HUDEP-2 (cell line): ENCODE results near the gene RIMOC1.

Experiments used
- DNase-seq, 76 experiments: peaks; one replicate each; lab custom pipeline; 2025; ENCODE audit not compliant: unreplicated experiment in 76 of 76; lab: John Stamatoyannopoulos, UW

The RIMOC1 gene, protein sequence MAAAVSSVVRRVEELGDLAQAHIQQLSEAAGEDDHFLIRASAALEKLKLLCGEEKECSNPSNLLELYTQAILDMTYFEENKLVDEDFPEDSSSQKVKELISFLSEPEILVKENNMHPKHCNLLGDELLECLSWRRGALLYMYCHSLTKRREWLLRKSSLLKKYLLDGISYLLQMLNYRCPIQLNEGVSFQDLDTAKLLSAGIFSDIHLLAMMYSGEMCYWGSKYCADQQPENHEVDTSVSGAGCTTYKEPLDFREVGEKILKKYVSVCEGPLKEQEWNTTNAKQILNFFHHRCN

DNA sequence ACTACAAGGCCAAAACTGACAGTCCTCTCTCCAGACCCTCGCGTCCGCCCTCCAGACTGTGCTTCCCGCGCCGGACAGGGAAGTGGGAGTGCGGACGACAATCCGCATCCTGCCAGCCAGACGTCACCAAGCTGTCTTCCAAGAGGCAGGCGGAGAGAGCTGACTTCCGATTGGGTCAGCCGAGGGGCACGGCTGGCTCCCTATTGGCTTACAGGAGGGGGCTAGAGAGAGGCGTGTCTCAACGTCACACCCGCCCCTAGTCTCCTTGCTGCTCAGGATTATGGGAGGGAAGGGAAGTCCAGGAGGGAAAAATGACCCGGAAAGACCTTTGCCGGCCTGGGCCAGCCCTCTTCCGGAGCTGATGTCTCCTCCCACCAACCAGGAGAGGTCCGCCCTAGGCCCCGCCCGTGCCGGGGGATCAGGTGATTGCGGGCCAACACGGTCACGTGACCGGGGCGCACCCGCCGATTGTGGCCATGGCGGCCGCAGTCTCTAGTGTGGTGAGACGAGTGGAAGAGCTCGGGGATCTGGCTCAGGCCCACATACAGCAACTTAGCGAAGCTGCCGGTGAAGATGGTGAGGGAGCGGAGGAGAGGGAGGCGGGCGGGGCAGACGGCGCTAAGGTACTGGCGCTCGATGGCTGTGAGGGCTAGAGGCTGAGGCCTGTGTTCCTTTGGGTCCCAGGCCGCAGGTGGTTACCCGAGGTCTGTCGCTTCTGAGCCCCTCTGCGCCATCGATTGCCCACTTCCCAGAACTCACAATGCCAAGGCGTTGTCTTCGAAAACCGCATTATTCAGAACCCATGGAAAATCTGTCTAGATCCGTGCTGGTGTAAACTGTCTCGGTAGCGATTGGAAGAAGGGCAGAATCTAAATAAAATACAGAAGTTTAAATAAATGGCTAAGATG lies at the start of gene RIMOC1:
Gene RIMOC1, plus strand, starts transcription at position 453 of the 908 bp plus-strand sequence. Its CDS starts 24 bp downstream, at position 477.
- peak; percentile 19 to 99 (median 97) for DNase-seq

DNA sequence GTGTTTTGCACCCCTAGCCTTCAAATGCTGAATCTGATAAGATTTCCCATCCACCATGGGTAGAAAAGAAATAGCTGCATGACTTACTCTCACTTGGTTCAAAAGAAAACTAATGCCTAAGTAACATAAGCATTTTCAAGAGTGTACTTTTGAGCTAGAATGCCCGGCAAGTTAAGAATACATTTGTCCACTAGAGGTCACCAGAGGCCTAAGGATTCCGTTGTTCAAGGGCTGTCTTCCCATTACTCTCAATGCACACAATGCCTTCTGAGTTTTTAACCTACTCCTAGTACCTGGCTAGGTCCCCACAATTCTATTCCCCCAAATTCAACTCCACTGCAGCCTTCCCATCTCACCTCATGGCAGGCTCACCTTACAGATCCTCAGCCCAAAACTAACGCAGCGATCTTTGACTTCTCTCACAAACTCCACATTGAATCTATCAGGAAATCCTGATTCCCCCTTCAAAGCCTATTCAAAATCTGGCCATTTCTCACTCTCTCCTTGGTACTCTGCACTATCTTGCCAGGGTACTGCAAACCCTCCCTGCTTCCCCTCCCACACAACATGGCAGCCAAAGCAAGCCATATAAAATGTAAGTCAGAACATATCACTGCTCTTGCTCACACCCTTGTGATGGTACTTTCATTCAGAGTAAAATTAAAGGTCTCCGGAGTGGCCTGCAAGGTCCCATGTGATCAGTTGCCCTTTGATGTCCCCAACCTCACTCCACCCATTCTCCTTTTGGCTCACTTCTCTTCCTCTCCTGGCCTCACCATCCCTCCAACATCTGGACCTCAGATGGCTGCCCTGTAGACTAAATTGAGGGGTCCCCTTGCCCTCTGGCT lies 47.3 kb upstream of the RIMOC1 start:
- peak in 55 of 76 experiments; percentile 3 to 81 (median 39) for DNase-seq

DNA sequence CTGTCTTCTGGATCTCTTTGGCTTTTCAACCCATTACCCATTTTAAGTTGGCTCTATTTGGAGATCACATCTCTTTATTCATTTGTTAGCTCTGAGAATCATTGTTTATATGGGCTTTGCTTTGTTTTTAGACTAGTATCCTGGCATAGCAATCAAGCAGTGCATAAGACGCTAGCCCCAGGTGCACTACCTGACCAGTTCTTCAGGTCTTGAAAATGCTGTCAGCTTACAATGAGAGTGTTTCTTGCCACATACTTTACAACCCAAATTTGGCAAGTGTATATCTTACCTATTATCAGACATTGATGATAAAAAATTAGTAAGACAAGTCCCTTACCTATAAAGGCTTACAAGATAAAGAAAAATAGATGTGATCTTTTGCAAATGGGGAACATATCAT lies 46.2 kb upstream of the RIMOC1 start:
- DNase-seq: no peak

DNA sequence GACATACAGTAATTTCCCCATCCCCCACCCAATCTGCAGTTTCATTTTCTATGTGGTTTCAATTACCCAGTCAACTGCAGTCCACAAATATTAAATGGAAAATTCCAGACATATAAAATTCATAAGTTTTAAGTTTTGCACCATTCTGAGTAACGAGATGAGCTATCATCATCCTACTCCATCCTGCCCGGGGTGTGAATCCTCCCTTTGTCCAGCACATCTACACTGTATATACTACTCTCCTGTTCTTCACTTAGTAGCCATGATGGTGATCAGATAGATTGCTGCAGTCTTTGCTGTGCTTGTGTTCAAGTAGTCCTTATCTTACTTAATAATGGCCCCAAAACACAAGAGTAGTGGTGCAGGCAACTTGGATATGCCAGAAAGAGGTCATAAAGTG lies 45.3 kb upstream of the RIMOC1 start:
- no peak for DNase-seq

DNA sequence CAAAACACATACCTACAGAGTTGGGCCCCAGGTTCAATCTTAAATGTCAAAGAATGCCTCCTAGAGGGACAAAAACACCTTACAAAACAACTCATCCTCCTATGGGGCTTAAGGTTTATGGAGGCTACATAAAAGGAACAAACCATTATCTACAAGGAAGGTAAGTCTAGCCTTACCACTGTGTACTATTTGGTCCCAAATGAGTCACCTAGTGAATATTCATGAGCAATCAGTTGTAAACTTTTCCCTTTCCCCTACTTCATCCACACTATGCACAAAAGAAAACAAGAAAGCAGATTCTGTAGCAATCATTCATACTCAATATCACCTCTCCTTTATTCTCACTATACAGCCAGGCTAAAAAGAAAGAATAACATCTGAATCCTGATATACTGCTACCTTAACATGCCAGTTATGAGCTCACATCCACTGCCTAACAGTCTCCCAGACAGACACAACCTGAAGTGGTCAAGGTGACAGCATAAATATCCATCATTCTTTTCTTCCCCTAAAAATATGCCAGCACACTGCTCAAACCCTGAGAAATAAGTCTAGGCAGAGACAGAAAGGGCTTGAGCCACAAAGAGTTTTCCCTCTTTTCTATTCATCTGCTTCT lies 40.2 kb upstream of the RIMOC1 start:
- DNase-seq: no peak

DNA sequence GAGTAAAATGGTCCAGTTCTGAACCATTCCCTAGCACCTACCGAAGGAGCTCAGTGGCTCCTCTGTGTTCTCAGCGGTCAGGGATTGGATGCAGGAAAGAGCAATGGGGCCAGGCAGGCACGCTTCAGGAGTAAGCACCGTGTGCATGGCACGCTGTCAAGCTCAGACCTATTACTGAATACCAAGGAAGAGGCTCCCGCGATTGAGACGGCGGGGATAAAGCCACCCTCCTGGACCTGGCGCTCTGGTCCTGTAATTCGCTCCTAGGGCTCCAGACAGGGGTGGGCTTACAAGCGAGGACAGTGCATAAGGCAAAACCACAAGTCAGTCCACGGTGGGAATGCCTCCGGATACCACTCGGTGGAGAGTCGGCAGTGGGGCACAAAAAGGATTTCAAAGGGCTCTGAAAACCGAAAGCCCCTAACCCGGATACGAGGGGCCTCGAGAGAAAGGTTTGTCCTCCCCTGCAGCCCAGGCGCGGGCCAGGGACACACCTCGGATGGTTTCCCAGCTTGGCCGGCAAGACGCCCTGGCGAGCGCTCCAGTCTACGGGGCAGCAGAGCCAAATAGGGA lies 34.9 kb upstream of the RIMOC1 start:
- DNase-seq: peak in 2 of 76 experiments; percentile 1 to 3

DNA sequence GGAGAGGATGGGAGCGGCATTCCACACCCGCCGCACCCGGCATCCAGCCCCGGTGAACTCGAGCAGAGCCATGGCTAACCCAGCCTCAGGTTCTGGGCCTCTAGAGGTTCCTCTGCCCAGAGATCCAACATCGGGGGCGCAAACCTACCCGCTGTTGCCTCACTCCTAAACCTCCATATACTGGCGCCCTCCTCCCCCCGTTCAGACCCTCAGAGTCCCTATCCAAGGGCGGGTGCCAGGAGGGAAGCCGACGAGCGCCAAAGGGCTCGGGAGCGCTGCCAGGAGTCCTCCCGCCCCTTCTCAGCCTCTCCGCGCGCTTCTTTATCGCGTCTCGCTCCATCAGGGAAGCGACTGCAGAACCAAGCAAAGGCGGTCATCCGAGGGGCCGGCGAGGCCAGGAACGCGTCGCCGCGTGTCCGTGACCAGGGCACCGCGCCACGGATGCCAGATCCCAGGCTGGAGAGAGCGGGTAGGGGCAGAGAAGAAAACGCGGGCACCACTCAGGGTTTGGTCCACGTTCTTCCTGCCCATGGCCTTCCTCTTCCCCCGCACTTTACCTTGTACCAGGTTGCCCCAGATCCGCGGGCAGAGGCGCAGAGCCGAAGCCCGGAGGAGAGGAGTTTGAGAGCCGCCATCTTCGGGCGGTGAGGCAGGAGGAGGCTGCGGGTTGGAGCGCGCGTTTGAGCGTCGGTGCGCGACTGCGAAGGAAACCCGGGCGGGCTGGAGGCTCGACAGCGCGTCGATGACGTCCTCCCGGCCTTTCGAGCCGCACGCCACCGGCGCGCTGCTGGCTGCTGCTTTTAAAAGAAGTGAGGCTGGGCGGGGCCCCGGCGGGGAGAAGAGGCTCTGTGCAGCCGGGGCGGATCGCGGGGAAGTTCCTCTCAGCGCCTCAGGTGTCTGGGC lies 34.2 kb upstream of the RIMOC1 start, which contains the start of gene OXCT1:
Gene OXCT1, minus strand, starts transcription at position 702 of the 903 bp plus-strand sequence. Its CDS starts 67 bp downstream, at position 635.
- DNase-seq: peak in 74 of 76 experiments; percentile 10 to 86 (median 70)

DNA sequence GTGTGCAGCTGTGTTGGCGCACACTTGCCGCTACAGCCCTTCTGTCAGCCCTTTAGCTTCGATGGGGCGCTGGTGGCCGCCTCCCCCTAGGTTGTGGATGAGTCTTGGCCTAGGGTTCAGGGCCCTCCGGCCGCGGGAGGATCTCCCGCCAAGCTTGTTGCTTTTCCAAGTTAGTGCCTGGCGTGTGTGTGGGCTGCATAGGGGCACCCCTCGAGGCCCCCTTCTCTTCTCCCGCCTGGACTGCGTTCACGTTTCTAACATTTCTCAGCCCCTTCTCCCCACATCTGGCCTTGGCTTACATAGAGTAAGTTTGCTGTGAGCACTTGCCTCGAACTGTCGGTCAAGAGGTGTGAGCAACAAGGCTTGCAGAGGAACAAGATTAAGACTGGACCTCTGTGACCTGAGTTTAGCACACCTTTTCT lies 33.5 kb upstream of the RIMOC1 start:
- peak in 1 of 76 experiments; percentile 21 for DNase-seq

DNA sequence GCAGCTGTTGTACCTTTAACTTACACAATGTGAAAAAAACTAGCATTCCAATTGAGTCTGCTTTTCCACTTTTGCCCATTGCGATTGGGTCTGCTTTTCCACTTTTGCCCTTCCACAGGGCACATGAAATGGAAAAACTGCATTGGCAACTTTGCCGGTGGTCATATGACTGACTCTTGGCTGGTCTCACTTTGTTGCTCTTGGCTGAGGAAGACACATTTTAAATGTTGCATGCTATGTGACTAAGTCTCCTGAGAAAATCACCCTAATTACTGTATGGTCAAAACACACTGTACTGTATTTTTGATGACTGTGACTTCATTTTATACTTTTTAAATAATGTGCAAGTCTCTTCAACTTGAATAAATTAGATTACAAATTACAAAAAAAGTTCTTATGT lies 32.3 kb upstream of the RIMOC1 start:
- DNase-seq: peak in 1 of 76 experiments; percentile 3

DNA sequence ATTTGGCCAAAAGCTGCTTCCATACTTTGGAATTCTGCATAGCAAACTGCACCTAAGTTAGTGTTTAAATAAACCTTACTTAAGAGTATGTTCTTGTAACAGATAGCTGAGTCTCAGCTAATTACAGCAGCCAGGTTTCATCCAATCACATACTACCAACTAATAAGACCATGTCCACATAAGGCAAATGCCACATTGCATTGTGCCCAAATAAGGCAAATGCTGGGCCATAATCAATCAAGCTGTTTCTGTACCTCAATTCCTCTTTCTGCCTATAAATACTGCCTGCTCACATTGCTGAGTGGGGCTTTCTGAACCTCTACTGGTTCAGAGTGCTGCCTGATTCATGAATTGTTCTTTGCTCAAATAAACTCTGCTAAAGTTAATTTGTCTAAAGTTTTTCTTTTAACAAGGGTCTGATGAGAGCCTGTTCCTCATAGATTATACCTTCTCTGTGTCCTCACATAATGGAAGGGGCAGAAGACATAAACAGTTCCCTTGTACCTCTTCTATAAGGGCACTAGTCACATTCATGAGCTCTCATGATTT lies 29.6 kb upstream of the RIMOC1 start:
- DNase-seq: no peak

DNA sequence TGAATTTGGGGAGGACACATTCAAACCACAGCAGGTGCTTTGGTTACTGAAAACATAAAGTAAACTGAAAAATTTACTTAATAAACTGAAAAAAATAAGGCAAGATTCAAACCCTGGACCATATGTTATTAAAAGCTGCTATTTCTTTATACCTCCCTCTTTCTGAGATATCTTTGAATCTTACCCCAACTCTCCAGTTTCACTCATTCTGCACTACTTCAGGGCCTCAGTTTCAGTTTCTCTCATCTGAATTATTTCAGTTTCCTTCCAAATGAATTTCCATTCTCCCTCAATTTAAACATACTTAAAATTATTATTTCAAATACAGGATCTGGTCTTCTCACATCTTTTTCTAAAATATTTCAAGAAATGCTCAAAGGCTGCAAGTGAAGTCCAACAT lies 29.0 kb upstream of the RIMOC1 start:
- DNase-seq: no peak

DNA sequence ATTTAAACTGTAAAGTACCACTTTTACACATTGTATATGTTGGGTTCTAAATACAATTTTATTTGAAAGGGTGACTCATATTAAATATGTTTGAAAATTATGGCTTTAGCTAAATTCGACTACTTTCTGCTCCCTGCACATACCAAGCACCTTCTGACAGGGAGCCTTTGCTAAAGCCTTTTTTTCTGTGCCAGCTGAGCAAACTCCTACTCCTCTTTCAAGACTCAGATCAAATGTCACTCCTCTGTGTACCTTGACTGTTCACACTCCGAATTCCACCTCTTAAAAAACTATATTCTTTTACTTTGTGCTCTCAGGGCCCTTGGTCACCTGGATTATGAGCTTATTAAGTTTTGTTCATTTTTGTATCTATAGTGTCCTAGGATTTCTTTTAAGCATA lies 27.5 kb upstream of the RIMOC1 start:
- DNase-seq: no peak

DNA sequence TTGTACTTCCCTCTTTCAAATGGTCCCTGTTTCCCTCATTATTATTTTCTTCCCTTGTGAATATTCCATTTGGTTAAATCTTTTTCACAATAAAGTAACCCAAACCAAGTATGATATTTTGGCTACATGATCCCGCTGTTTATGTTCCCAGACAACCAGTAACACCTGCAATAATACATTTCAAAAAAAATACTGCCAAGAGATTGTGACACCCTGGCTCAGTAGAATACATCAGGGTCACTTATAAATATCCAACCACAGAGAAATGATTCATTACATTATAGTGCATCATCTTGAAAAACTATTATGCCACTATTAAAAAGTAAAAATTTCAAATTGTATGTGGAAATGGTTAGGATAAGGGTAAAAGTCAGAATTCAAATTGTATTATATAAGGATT lies 26.7 kb upstream of the RIMOC1 start:
- no peak for DNase-seq

DNA sequence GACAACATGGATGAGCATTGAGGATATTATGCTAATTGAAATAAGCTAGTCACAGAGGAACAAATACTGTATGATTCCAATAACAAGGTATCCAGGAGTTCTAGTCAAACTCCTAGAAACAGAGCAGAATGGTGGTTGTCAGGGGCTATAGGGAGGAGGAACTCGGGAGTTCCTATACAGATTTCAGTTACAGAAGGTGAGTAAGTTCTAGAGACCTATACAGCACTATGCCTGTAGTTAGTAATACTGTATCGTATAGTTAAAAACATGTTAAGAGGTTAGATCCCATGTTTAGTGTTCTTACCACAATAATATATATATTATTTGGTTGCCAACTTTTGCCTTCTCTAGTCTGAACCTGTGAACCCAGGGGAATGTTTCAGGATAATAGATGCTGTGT lies 26.0 kb upstream of the RIMOC1 start:
- DNase-seq: no peak

DNA sequence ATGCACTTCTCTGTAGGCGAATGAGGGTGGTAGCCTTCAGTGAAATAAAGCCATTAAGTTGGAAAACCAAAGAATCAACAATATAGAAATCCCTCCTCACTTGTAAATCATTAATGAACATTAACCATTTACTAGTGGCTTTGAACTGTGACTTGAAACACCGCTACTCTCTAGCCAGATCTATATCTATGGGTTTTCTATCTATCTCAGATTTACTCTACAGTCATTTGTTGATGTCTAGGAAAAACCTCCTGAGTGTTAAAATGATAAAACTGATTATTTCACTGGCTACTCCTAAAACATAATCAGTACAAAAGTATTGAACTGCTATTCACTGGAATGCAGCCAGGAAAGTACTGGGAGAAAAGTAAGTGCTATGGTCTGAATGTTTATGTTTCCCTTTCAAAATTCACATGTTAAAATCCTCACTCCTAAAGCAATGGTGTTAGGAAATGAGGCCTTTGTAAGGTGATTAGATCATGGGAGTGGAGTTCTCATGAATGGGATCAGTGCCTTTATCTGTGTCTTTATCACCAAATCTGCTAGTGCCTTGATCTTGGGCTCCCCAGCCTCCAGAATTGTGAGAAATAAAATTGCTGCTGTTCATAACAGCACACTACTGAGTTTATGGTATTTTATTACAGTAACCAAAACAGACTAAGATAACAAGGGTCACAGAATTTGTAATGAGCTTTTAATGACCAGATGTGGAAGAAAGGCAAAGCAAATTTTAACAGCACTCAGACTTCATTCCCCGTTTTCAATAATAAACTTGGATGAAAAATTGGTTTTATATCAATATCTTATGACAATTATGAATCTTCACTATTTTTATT lies 25.3 kb upstream of the RIMOC1 start:
- no peak for DNase-seq

DNA sequence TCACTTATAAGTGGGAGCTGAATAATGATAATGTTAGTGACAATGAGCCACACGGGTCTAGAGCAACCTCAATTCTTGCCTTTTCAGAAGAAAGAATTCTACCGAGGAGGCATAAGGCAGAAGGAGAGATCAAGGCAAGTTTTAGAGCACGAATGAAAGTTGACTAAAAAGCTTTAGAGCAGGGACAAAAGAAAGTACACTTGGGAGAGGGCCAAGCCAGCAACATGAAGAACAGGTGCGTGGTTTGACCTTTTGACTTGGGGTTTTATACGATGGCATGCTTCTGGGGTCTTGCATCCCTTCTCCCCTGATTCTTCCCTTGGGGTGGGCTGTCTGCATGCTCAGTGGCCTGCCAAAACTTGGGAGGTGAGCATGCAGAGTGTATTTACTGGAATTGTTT lies 21.4 kb upstream of the RIMOC1 start:
- DNase-seq: no peak

DNA sequence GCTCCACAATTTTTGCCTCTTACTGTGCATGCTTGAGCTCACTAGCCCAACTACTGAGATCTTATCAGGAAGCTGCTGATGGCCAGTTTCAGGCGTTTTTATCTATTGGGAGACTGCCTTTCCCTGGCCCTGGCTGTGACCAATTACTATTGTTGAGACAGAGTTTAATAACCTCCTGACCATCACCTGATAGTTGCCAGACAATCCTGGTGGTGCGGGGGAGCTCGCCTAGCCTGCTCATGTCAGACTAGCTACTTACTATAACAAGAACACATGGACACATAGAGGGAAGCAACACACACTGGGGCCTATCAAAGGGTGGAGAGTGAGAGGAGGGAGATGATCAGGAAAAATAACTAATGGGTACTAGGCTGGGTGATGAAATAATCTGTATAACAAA lies 20.9 kb upstream of the RIMOC1 start:
- DNase-seq: peak in 23 of 76 experiments; percentile 3 to 77 (median 20)

DNA sequence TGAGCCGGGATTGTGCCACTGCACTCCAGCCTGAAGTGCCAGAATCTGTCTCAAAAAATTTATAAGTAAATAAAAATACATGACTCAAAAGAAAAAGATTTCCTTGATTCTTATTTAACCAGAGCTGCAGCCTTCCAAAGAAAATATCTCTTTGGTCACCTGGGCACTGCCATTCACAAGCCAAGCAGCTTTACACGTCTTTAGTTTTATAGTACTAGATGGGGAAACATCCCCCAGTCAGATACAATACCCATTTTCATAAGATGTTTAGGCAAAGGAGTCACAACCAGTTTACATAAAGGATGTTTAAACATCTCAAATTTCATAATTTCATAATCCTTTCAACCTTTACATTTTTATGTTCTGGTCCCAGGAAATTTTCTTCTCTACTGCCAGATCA lies 20.2 kb upstream of the RIMOC1 start:
- DNase-seq: no peak
